ENCODE measurements around the gene RIOX2.

The RIOX2 gene

GRCh38 chr3:97937205-97937604 lies 35.0 kb downstream of the RIOX2 start:
- no peak overlapping the region for H3K4me2 ChIP-seq (ENCODE audit: low read length)
- H3K4me3 ChIP-seq (ENCODE audit: low read depth, low read length, poor library complexity, severe bottlenecking): no peak overlapping the region
- H4K20me1 ChIP-seq (ENCODE audit: insufficient read depth, low read length): no peaks in the 10 kb centered on the region
- no peaks in the 10 kb centered on the region for H3K9me2 ChIP-seq (ENCODE audit: low read depth, low read length)
- no peak overlapping the region for H3K9ac ChIP-seq (ENCODE audit: low read length)
- no peaks in the 10 kb centered on the region for H3F3A ChIP-seq (ENCODE audit: insufficient read depth, low read length)
- H2AFZ ChIP-seq (ENCODE audit: low read length): no peak overlapping the region
- peaks cover 2% of the 10 kb centered on the region; the same call in 1 of the 2 replicates for H3K36me3 ChIP-seq (ENCODE audit: insufficient read depth, low read length)
- TF ChIP-seq CTCF (IDR thresholded peaks at IDR 0.05; ENCODE audit: low read length) (no peak), EZH2 (IDR thresholded peaks at IDR 0.05; ENCODE audit: borderline replicate concordance, low read length) (no peak)
- no peak overlapping the region for H3K27ac ChIP-seq (ENCODE audit: low read depth, low read length, poor library complexity, severe bottlenecking)
- H3K9me3 ChIP-seq (ENCODE audit: low read length): no peaks in the 10 kb centered on the region
- H3K79me2 ChIP-seq (ENCODE audit: insufficient read depth, low read length): no peaks in the 10 kb centered on the region
- no peaks in the 10 kb centered on the region for H3K4me1 ChIP-seq (ENCODE audit: insufficient read depth, low read length, severe bottlenecking)
- no peaks in the 10 kb centered on the region for H3K27me3 ChIP-seq (ENCODE audit: insufficient read depth, low read length)

GRCh38 chr3:97935842-97936241 lies 36.4 kb downstream of the RIOX2 start:
- Histone ChIP-seq H4K20me1 (ENCODE audit: insufficient read depth, low read length) (no peaks in the 10 kb centered on the region), H3K4me2 (ENCODE audit: low read length) (no peak overlapping the region), H3K36me3 (ENCODE audit: insufficient read depth, low read length) (no peaks in the 10 kb centered on the region), H3K79me2 (ENCODE audit: insufficient read depth, low read length) (no peaks in the 10 kb centered on the region), H3K27ac (ENCODE audit: low read depth, low read length, poor library complexity, severe bottlenecking) (no peak overlapping the region), H3K9me2 (ENCODE audit: low read depth, low read length) (no peaks in the 10 kb centered on the region), H3K9ac (ENCODE audit: low read length) (no peak overlapping the region), H3K27me3 (ENCODE audit: insufficient read depth, low read length) (no peaks in the 10 kb centered on the region), H2AFZ (ENCODE audit: low read length) (no peak overlapping the region), H3K9me3 (ENCODE audit: low read length) (no peaks in the 10 kb centered on the region), H3K4me3 (ENCODE audit: low read depth, low read length, poor library complexity, severe bottlenecking) (no peak overlapping the region), H3K4me1 (ENCODE audit: insufficient read depth, low read length, severe bottlenecking) (no peaks in the 10 kb centered on the region), H3F3A (ENCODE audit: insufficient read depth, low read length) (no peaks in the 10 kb centered on the region)
- TF ChIP-seq CTCF (IDR thresholded peaks at IDR 0.05; ENCODE audit: low read length) (no peak), EZH2 (IDR thresholded peaks at IDR 0.05; ENCODE audit: borderline replicate concordance, low read length) (no peak)

GRCh38 chr3:97934980-97935695 lies 37.1 kb downstream of the RIOX2 start:
- Histone ChIP-seq H3K9ac (ENCODE audit: low read length) (no peak overlapping the region), H3K27me3 (ENCODE audit: insufficient read depth, low read length) (no peaks in the 10 kb centered on the region), H4K20me1 (ENCODE audit: insufficient read depth, low read length) (no peaks in the 10 kb centered on the region), H3F3A (ENCODE audit: insufficient read depth, low read length) (no peaks in the 10 kb centered on the region), H3K4me3 (ENCODE audit: low read depth, low read length, poor library complexity, severe bottlenecking) (no peak overlapping the region), H3K9me3 (ENCODE audit: low read length) (no peaks in the 10 kb centered on the region), H3K9me2 (ENCODE audit: low read depth, low read length) (no peaks in the 10 kb centered on the region), H3K79me2 (ENCODE audit: insufficient read depth, low read length) (no peaks in the 10 kb centered on the region), H3K27ac (ENCODE audit: low read depth, low read length, poor library complexity, severe bottlenecking) (no peak overlapping the region), H2AFZ (ENCODE audit: low read length) (no peak overlapping the region), H3K36me3 (ENCODE audit: insufficient read depth, low read length) (no peaks in the 10 kb centered on the region), H3K4me1 (ENCODE audit: insufficient read depth, low read length, severe bottlenecking) (no peaks in the 10 kb centered on the region), H3K4me2 (ENCODE audit: low read length) (no peak overlapping the region)
- no peak for TF ChIP-seq CTCF (IDR thresholded peaks at IDR 0.05; ENCODE audit: low read length)
- no peak for TF ChIP-seq EZH2 (IDR thresholded peaks at IDR 0.05; ENCODE audit: borderline replicate concordance, low read length)

Measured in OCI-LY1 (cell line).